Breast epithelium (tissue), 3 donors: ENCODE measurements around the gene HDGF.

Experiments used
- POLR2A ChIP-seq: fragments of 450-650 bp; IDR thresholded peaks from one replicate; pipeline ENCODE4 v1.6.1; 2016; ENCODE audit warnings: antibody characterized with exemption, mild to moderate bottlenecking, moderate library complexity
- POLR2AphosphoS5 ChIP-seq, 3 donors: sonication (generic); formaldehyde crosslinking; IDR thresholded peaks; one replicate each; pipeline ENCODE4 v1.6.1; 2017; ENCODE audit warnings: antibody characterized with exemption in 3 of 3
- TF ChIP-seq, protein P1 (sequence below), 3 donors: fragments of 450-650 bp; IDR thresholded peaks; one replicate each; pipeline ENCODE4 v1.5.1; 2016 to 2017; ENCODE audit warnings: antibody characterized with exemption in 3 of 3, mild to moderate bottlenecking in 3 of 3, moderate library complexity in 3 of 3

- TF ChIP-seq, protein P1, sequence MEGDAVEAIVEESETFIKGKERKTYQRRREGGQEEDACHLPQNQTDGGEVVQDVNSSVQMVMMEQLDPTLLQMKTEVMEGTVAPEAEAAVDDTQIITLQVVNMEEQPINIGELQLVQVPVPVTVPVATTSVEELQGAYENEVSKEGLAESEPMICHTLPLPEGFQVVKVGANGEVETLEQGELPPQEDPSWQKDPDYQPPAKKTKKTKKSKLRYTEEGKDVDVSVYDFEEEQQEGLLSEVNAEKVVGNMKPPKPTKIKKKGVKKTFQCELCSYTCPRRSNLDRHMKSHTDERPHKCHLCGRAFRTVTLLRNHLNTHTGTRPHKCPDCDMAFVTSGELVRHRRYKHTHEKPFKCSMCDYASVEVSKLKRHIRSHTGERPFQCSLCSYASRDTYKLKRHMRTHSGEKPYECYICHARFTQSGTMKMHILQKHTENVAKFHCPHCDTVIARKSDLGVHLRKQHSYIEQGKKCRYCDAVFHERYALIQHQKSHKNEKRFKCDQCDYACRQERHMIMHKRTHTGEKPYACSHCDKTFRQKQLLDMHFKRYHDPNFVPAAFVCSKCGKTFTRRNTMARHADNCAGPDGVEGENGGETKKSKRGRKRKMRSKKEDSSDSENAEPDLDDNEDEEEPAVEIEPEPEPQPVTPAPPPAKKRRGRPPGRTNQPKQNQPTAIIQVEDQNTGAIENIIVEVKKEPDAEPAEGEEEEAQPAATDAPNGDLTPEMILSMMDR (IDR thresholded peaks at IDR 0.05): no peak
- TF ChIP-seq POLR2A (no peak), POLR2AphosphoS5 (IDR thresholded peaks at IDR 0.05) (no peak)
Observed at GRCh38 chr1:156711011-156711817, 40.3 kb downstream of the HDGF start.
